HG03097 (cell line): ENCODE measurements around the gene RBM5.
"Not testable (repeated sequence)": the region's sequence is repeated elsewhere in the genome, so short reads cannot be mapped to it uniquely, and the experiment has no call there.

Experiments used
- ATAC-seq: cut with Tn5 transposase; IDR thresholded peaks from one replicate; pipeline ENCODE4 v1.9.1; 2021; ENCODE audit not compliant: unreplicated experiment, low FRiP score

Gene RBM5

GRCh38 chr3:50088725-50089608, at the start of gene RBM5:
Gene RBM5, plus strand, starts transcription at chr3:50088919. Its CDS starts 1,516 bp downstream, at chr3:50090435.
- peak; percentile 98 for ATAC-seq

GRCh38 chr3:50044976-50045375, 43.7 kb upstream of the RBM5 start:
- no peak for ATAC-seq

GRCh38 chr3:50047426-50047825, 41.3 kb upstream of the RBM5 start:
- ATAC-seq, result no peak

GRCh38 chr3:50050361-50050760, 38.4 kb upstream of the RBM5 start:
- no peak for ATAC-seq

- no peak for ATAC-seq
Observed at GRCh38 chr3:50057756-50058155, 31.0 kb upstream of the RBM5 start.

- no peak for ATAC-seq
Observed at GRCh38 chr3:50068134-50068533, 20.6 kb upstream of the RBM5 start.

GRCh38 chr3:50078091-50078490, 10.6 kb upstream of the RBM5 start:
- no peak for ATAC-seq

GRCh38 chr3:50078622-50079021, 10.1 kb upstream of the RBM5 start:
- no peak for ATAC-seq

GRCh38 chr3:50084951-50085350, 3.8 kb upstream of the RBM5 start:
- not testable (repeated sequence) for ATAC-seq

- no peak for ATAC-seq
Observed at GRCh38 chr3:50089609-50089945, 858 bp downstream of the RBM5 start.

GRCh38 chr3:50090984-50091383, 2.3 kb downstream of the RBM5 start:
- ATAC-seq, result no peak

GRCh38 chr3:50095352-50095998, 6.8 kb downstream of the RBM5 start:
- no peak for ATAC-seq

- no peak for ATAC-seq
Observed at GRCh38 chr3:50100386-50100785, 11.7 kb downstream of the RBM5 start.

- ATAC-seq, result no peak
Observed at GRCh38 chr3:50100956-50101845, 12.5 kb downstream of the RBM5 start.

- ATAC-seq, result no peak
Observed at GRCh38 chr3:50102558-50102957, 13.8 kb downstream of the RBM5 start.

- no peak for ATAC-seq
Observed at GRCh38 chr3:50111757-50112156, 23.0 kb downstream of the RBM5 start.

- ATAC-seq, result no peak
Observed at GRCh38 chr3:50112462-50112861, 23.7 kb downstream of the RBM5 start.

- ATAC-seq, result no peak
Observed at GRCh38 chr3:50117120-50117519, 28.4 kb downstream of the RBM5 start.

GRCh38 chr3:50118237-50118636, 29.5 kb downstream of the RBM5 start:
- ATAC-seq, result no peak

GRCh38 chr3:50119786-50120185, 31.1 kb downstream of the RBM5 start:
- no peak for ATAC-seq
